Skeletal muscle tissue (tissue), 4 donors: ENCODE data around the gene NMNAT2. TPM values are rescaled to one million over a fixed set of nuclear protein-coding genes. Genes with fewer than 3 reads are reported as not detected.
"Not testable (repeated sequence)": the region's sequence is repeated elsewhere in the genome, so short reads cannot be mapped to it uniquely, and the experiment has no call there.

ENCODE experiments used
- H3K27ac ChIP-seq: one replicate; pipeline ENCODE4 v1.7.0; 2013; ENCODE audit warnings: mild to moderate bottlenecking, low read depth, low read length, inconsistent platforms
- H3K27me3 ChIP-seq, 3 donors: one replicate each; pipeline ENCODE4 v1.7.0; 2013; ENCODE audit warnings: low read length in 3 of 3; ENCODE audit not compliant: control insufficient read depth in 3 of 3, insufficient read depth in 3 of 3
- H3K36me3 ChIP-seq, 3 donors: one replicate each; pipeline ENCODE4 v1.7.0; 2013; ENCODE audit warnings: low read length in 3 of 3; ENCODE audit not compliant: control insufficient read depth in 3 of 3, insufficient read depth in 3 of 3
- H3K4me1 ChIP-seq, 3 donors: one replicate each; pipeline ENCODE4 v1.7.0; 2013; ENCODE audit warnings: low read length in 3 of 3, mild to moderate bottlenecking in 3 of 3; ENCODE audit not compliant: control insufficient read depth in 3 of 3, insufficient read depth in 3 of 3
- H3K4me3 ChIP-seq, 3 donors: one replicate each; pipeline ENCODE4 v1.7.0; 2013; ENCODE audit warnings: low read length in 3 of 3
- H3K9ac ChIP-seq, 3 donors: one replicate each; pipeline ENCODE4 v1.7.0; 2013; ENCODE audit warnings: low read length in 3 of 3, mild to moderate bottlenecking in 3 of 3, moderate library complexity in 2 of 3, low read depth in 1 of 3
- H3K9me3 ChIP-seq, 3 donors: one replicate each; pipeline ENCODE4 v1.7.0; 2013; ENCODE audit warnings: low read length in 3 of 3; ENCODE audit not compliant: control insufficient read depth in 3 of 3
- total RNA-seq: library from RNA; depleted of rRNA; stranded (reverse); fragments of >200 nt; gene quantifications from one replicate; pipeline ENCODE4 v1.2.3, GENCODE V29; 2014
- donor health status: Osteomylitis.

Gene NMNAT2
- total RNA-seq, 1 donor from 2014 or later, result 0.52 TPM

DNA sequence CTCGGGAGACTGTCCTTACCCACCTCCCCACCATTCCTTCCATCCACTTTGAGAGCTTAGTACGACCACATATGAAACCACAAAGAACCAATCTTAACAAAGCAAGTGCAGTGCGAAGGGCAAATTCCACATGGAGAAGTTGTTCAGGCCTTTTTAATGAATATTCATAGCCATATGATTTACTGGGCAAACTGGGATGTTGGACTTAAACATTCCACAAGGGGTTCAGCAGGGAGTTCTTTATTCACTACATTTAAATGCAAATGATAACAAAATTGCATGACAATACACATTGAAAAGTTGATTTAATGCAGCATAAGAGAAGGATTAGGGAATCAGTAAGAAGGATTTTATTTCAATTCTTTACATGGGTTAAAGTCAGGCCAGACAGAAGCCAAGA lies 14.7 kb downstream of the NMNAT2 start:
- Histone ChIP-seq H3K27ac (no peak overlapping the region), H3K36me3 (no peaks in the 10 kb centered on the region), H3K27me3 (no peaks in the 10 kb centered on the region), H3K4me1 (no peaks in the 10 kb centered on the region), H3K9me3 (no peaks in the 10 kb centered on the region), H3K4me3 (no peak overlapping the region), H3K9ac (no peak overlapping the region)

- H3K9me3 ChIP-seq, H3K9ac ChIP-seq, H3K4me3 ChIP-seq, H3K4me1 ChIP-seq, H3K36me3 ChIP-seq, H3K27ac ChIP-seq, H3K27me3 ChIP-seq: not testable (repeated sequence)
These were observed 16.6 kb downstream of the NMNAT2 start for GRCh38 chr1:183401565-183401964.

DNA sequence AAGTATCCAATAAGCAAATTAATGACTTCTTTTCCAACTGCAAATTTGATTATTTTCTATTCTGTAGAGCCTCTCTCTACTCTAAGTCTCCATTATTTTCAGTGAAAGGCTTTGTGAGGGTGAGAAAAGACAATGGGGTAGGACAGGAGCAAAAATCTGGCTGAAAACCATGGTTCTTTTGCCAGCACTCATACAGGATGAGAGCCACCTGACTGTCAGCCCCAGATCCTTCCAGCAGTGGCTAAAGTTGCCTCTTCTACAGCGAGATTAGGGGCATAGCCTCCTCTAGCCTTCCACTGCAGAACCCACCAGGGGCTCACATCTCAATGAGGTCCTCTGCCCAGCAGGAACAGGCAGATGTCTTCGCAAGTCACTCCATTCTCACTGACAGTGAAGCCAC lies 23.7 kb downstream of the NMNAT2 start:
- Histone ChIP-seq H3K9me3 (no peaks in the 10 kb centered on the region), H3K4me1 (peaks cover 2 to 5% (median 4%) of the 10 kb centered on the region in 3 donors)

GRCh38 chr1:183391863-183392262 lies 26.3 kb downstream of the NMNAT2 start:
- Histone ChIP-seq H3K36me3 (no peaks in the 10 kb centered on the region), H3K27ac (no peak overlapping the region), H3K9ac (no peak overlapping the region), H3K27me3 (peaks cover 0 to 4% (median 4%) of the 10 kb centered on the region in 3 donors), H3K4me3 (no peak overlapping the region), H3K4me1 (peaks cover 2 to 5% (median 4%) of the 10 kb centered on the region in 3 donors), H3K9me3 (no peaks in the 10 kb centered on the region)

More for the DNA sequence above, 23.7 kb downstream of the NMNAT2 start:
- H3K27me3 ChIP-seq, result peaks cover 0 to 4% (median 4%) of the 10 kb centered on the region in 3 donors
- H3K4me3 ChIP-seq, result no peak overlapping the region
- no peak overlapping the region for H3K27ac ChIP-seq
- H3K36me3 ChIP-seq, result no peaks in the 10 kb centered on the region
- H3K9ac ChIP-seq, result no peak overlapping the region

- H3K4me1 ChIP-seq, result peaks cover 2 to 5% (median 4%) of the 10 kb centered on the region in 3 donors
- H3K9ac ChIP-seq, result no peak overlapping the region
- no peak overlapping the region for H3K27ac ChIP-seq
- H3K36me3 ChIP-seq, result no peaks in the 10 kb centered on the region
- H3K9me3 ChIP-seq, result no peaks in the 10 kb centered on the region
- H3K27me3 ChIP-seq, result peaks cover 0 to 4% (median 0%) of the 10 kb centered on the region in 3 donors
- H3K4me3 ChIP-seq, result no peak overlapping the region
These were observed 27.6 kb downstream of the NMNAT2 start for GRCh38 chr1:183390561-183390960.

DNA sequence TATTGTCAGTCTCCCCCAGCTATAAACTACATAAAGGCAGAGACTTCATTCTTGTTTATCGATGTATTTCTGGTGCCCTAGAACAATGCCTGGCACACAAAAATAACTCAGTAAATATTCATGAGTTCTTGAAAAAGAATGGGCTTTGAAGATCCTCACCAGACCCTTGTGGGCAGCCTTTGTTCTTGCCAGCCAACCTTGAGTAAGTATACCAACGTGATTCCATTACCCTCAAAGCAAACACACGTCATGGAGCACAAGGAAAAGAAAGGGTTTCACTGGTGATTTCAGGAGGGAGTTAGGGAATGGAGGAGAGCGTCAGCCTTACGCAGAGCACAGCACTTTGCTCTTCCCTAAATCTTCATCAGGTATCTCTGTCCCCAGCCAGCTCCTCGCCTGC lies 29.4 kb downstream of the NMNAT2 start:
- H3K9me3 ChIP-seq, result no peaks in the 10 kb centered on the region
- H3K36me3 ChIP-seq, result no peaks in the 10 kb centered on the region
- H3K27ac ChIP-seq, result no peak overlapping the region
- H3K4me3 ChIP-seq, result no peak overlapping the region
- H3K9ac ChIP-seq, result no peak overlapping the region
- H3K4me1 ChIP-seq, result peaks cover 2 to 5% (median 4%) of the 10 kb centered on the region in 3 donors
- H3K27me3 ChIP-seq, result no peaks in the 10 kb centered on the region

DNA sequence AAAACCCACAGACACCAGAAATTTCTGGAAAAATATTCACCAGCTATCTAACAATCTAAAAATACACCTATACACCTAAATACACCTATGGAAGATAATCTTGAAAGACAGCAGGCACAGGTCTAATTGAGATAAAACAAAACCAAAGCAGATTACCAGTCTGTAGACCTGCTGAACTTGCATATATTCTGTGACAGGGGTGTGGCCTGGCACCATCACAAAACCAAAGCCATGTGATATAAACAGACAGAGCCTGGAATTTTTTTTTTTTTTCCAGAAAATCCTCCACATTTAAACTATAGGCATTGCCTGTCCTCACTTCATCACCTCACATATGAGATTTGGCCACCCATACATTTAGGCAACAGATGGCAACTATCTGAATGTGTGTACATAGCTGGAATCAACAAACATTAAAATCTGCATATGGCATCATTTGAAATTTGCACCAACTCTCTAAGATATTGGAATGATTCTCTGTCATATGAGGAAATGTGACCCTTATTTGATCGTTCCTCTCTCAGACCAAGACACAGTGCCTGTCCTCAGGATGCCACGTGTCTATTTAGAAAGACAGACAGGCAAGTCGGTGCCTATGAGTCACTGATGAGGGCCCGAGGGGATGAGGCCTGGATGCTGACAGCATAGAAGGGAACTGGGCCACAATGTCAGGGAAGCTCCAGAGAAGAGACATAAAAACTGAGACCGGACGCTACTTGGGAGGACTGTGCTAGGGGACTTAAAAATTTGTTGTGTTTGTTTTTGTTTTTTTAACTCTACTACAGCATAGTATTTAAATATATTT lies 32.6 kb downstream of the NMNAT2 start:
- no peaks in the 10 kb centered on the region for H3K4me1 ChIP-seq
- no peak overlapping the region for H3K27ac ChIP-seq
- no peak overlapping the region for H3K9ac ChIP-seq
- no peaks in the 10 kb centered on the region for H3K9me3 ChIP-seq
- no peaks in the 10 kb centered on the region for H3K36me3 ChIP-seq
- no peaks in the 10 kb centered on the region for H3K27me3 ChIP-seq
- no peak overlapping the region for H3K4me3 ChIP-seq

DNA sequence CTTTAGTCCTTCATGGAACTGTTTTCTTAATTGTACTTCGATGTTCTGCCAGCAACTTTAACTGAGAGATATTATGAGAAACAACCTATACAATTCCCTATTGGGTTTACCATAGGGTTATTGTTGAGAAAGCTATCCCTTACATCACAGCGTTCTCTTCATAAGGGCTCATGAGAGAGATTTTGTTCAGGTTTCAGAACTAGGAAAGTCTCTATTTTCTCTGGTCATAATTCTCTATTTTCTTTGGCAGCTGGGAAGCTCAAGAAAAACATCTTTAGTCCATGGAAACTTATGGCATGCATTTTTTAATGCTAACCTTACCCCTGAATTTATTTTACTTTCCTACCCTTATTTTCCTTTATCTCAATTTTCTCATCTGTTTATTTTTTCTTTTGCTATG lies 38.2 kb downstream of the NMNAT2 start:
- Histone ChIP-seq H3K9ac (no peak overlapping the region), H3K4me1 (no peaks in the 10 kb centered on the region), H3K36me3 (no peaks in the 10 kb centered on the region), H3K27me3 (peaks cover 0 to 4% (median 0%) of the 10 kb centered on the region in 3 donors), H3K4me3 (no peak overlapping the region), H3K9me3 (no peaks in the 10 kb centered on the region), H3K27ac (no peak overlapping the region)

GRCh38 chr1:183375381-183375780 lies 42.8 kb downstream of the NMNAT2 start:
- H3K4me3 ChIP-seq, result no peak overlapping the region
- H3K4me1 ChIP-seq, result no peaks in the 10 kb centered on the region
- H3K9ac ChIP-seq, result no peak overlapping the region

DNA sequence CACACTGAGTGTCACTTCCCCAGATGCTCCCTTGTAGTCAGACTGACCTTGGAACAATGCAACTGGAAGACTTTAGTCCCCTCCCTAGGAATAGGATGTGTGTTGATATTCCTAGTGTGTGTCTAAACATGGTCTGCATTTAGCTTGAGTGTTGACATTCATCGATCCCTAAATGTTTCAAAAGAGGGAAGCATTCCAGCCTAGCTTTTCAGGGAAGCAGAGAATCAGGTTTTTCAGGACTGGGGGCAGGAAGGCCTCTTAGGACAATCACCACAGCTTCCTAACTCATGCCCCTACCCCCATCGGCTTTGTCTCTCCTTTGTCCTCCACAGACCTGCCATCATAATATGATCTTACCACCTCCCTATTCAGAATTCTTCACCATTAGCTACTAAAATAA lies 43.4 kb downstream of the NMNAT2 start:
- Histone ChIP-seq H3K27ac (no peak overlapping the region), H3K36me3 (no peaks in the 10 kb centered on the region), H3K4me3 (no peak overlapping the region), H3K9ac (no peak overlapping the region), H3K9me3 (no peaks in the 10 kb centered on the region), H3K27me3 (peaks cover 0 to 8% (median 0%) of the 10 kb centered on the region in 3 donors), H3K4me1 (no peaks in the 10 kb centered on the region)

More at GRCh38 chr1:183375381-183375780, 42.8 kb downstream of the NMNAT2 start:
- no peaks in the 10 kb centered on the region for H3K9me3 ChIP-seq
- peaks cover 0 to 7% (median 0%) of the 10 kb centered on the region in 3 donors for H3K27me3 ChIP-seq
- no peaks in the 10 kb centered on the region for H3K36me3 ChIP-seq
- no peak overlapping the region for H3K27ac ChIP-seq
